Measurements from ENCODE around the gene LCP2. TPM values are rescaled to one million over a fixed set of nuclear protein-coding genes. Genes with fewer than 3 reads are reported as not detected.

LCP2 gene
- polyA plus RNA-seq, 3 donors = 52.0 to 177 (median 89.5) TPM

GRCh38 chr5:170296036-170296934, 1.3 kb downstream of the LCP2 start:
- H3K27ac ChIP-seq (ENCODE audit: low read depth in 1 of 2, low read length in 2 of 2) = peak overlapping the region; percentile 95 to 99
- Mint-ChIP-seq H3K4me3 (peak overlapping the region; percentile 99 to 100), H3K36me3 (peaks cover 41 to 53% of the 10 kb centered on the region in 2 donors), H3K4me1 (peaks cover 79% of the 10 kb centered on the region), H3K27me3 (ENCODE audit: low read depth in 3 of 3) (peaks cover 0 to 2% (median 0%) of the 10 kb centered on the region in 3 donors), H3K9me3 (peaks cover 0 to 3% (median 0%) of the 10 kb centered on the region in 7 donors), H3K27ac (peak overlapping the region; percentile 98 to 100 (median 99))
- no peak for TF ChIP-seq CTCF (IDR thresholded peaks at IDR 0.05)
- no peaks in the 10 kb centered on the region for H3K9me3 ChIP-seq (replicated peaks in 1 of 2; ENCODE audit: control insufficient read depth in 1 of 2, insufficient read depth in 1 of 2, low read length in 2 of 2)
- WGBS (ENCODE audit: insufficient coverage) = 0% methylated on average over 7 of the region's 13 CpGs
- H3K79me2 ChIP-seq (ENCODE audit: insufficient read depth, low read length) = peaks cover 97% of the 10 kb centered on the region
- H4K20me1 ChIP-seq (ENCODE audit: insufficient read depth, low read length) = peaks cover 64% of the 10 kb centered on the region
- peak in 2 of 3 donors; percentile 54 to 72 for DNase-seq
- H3K36me3 ChIP-seq (replicated peaks in 1 of 2; ENCODE audit: control insufficient read depth in 1 of 2, insufficient read depth in 2 of 2, low read length in 2 of 2) = peaks cover 27 to 38% of the 10 kb centered on the region in 2 donors
- peaks cover 83 to 85% of the 10 kb centered on the region in 2 donors for H3K4me1 ChIP-seq (ENCODE audit: control insufficient read depth in 1 of 2, insufficient read depth in 2 of 2, low read length in 2 of 2)
- no peak overlapping the region for H2AFZ ChIP-seq (ENCODE audit: insufficient read depth, low read depth, low read length, poor library complexity, severe bottlenecking)
- H3K9ac ChIP-seq (ENCODE audit: insufficient read depth, low read length, poor library complexity, severe bottlenecking) = peak overlapping the region; percentile 92
- H3K4me3 ChIP-seq (replicated peaks in 1 of 3; ENCODE audit: low read depth in 2 of 3, low read length in 3 of 3) = peak overlapping the region; percentile 93 to 97 (median 95)
- intact Hi-C loops (cut with micrococcal nuclease) = loop anchor here (2.0 to 5.0 kb wide), 2 partner anchors 17 to 36 kb away; no protein-coding TSS in a partner anchor
- peak overlapping the region; percentile 87 for H3K4me2 ChIP-seq (replicated peaks; ENCODE audit: extremely low read depth, low read length, poor library complexity, severe bottlenecking)
- no peaks in the 10 kb centered on the region for H3K27me3 ChIP-seq (ENCODE audit: control insufficient read depth in 2 of 2, insufficient read depth in 2 of 2, low read length in 2 of 2)

- DNase-seq = no peak
- Histone ChIP-seq H3K27ac (ENCODE audit: low read depth in 1 of 2, low read length in 2 of 2) (peak overlapping the region in 1 of 2 donors; percentile 95), H3K9ac (ENCODE audit: insufficient read depth, low read length, poor library complexity, severe bottlenecking) (peak overlapping the region; percentile 92), H3K36me3 (replicated peaks in 1 of 2; ENCODE audit: control insufficient read depth in 1 of 2, insufficient read depth in 2 of 2, low read length in 2 of 2) (peaks cover 43 to 55% of the 10 kb centered on the region in 2 donors), H3K79me2 (ENCODE audit: insufficient read depth, low read length) (peaks cover 99% of the 10 kb centered on the region), H3K9me3 (replicated peaks in 1 of 2; ENCODE audit: control insufficient read depth in 1 of 2, insufficient read depth in 1 of 2, low read length in 2 of 2) (no peaks in the 10 kb centered on the region), H3K4me2 (replicated peaks; ENCODE audit: extremely low read depth, low read length, poor library complexity, severe bottlenecking) (peak overlapping the region; percentile 87), H4K20me1 (ENCODE audit: insufficient read depth, low read length) (peaks cover 82% of the 10 kb centered on the region), H3K4me3 (replicated peaks in 1 of 3; ENCODE audit: low read depth in 2 of 3, low read length in 3 of 3) (peak overlapping the region; percentile 93 to 97 (median 95)), H3K4me1 (ENCODE audit: control insufficient read depth in 1 of 2, insufficient read depth in 2 of 2, low read length in 2 of 2) (peaks cover 82 to 85% of the 10 kb centered on the region in 2 donors), H3K27me3 (ENCODE audit: control insufficient read depth in 2 of 2, insufficient read depth in 2 of 2, low read length in 2 of 2) (no peaks in the 10 kb centered on the region), H2AFZ (ENCODE audit: insufficient read depth, low read depth, low read length, poor library complexity, severe bottlenecking) (no peak overlapping the region)
- H3K27ac Mint-ChIP-seq = peak overlapping the region; percentile 62 to 100 (median 98)
- TF ChIP-seq CTCF (IDR thresholded peaks at IDR 0.05) = no peak
- peaks cover 80% of the 10 kb centered on the region for H3K4me1 Mint-ChIP-seq
- peaks cover 0 to 4% (median 0%) of the 10 kb centered on the region in 7 donors for H3K9me3 Mint-ChIP-seq
- peak overlapping the region; percentile 99 to 100 for H3K4me3 Mint-ChIP-seq
- peaks cover 59 to 71% of the 10 kb centered on the region in 2 donors for H3K36me3 Mint-ChIP-seq
- intact Hi-C loops (cut with micrococcal nuclease) = loop anchor here (5.0 kb wide), 2 partner anchors 38 to 48 kb away; no protein-coding TSS in a partner anchor
- peaks cover 0 to 4% (median 2%) of the 10 kb centered on the region in 3 donors for H3K27me3 Mint-ChIP-seq (ENCODE audit: low read depth in 3 of 3)
Observed at GRCh38 chr5:170294556-170294955, 3.0 kb downstream of the LCP2 start.
